OCI-LY7 (cell line): ENCODE data around the gene SPECC1. TPM values are rescaled to one million over a fixed set of nuclear protein-coding genes. Genes with fewer than 3 reads are reported as not detected.

Experiments used
- BruUV-seq: library from RNA; stranded (reverse); fragments of 400-500 nt; replicated peaks from 2 replicates; lab custom pipeline; 2021; lab: Mats Ljungman, UMichigan
- CTCF ChIA-PET: fragments of 300-600 bp; sonication (Branson Sonifier 250); formaldehyde crosslinking; loops from one replicate; lab custom pipeline; 2022; ENCODE audit warnings: antibody characterized with exemption; ENCODE audit not compliant: unreplicated experiment; lab: Charles Lee
- POLR2A ChIA-PET: fragments of 300-600 bp; sonication (Branson Sonifier 250); formaldehyde crosslinking; loops from one replicate; lab custom pipeline; 2022; ENCODE audit warnings: antibody characterized with exemption; lab: Charles Lee
- DNase-seq: peaks from one replicate; pipeline ENCODE4 v3.0.0-alpha.2; 2015; ENCODE audit warnings: low spot score
- H2AFZ ChIP-seq: fragments of 200-600 bp; sonication (generic), shearing (Covaris generic); 2 replicates; pipeline ENCODE4 v1.6.1; 2014; ENCODE audit warnings: mild to moderate bottlenecking, antibody characterized with exemption, low read length, moderate library complexity
- H3K27ac ChIP-seq: fragments of 200-600 bp; sonication (generic); 2 replicates; pipeline ENCODE4 v1.5.1; 2014; ENCODE audit warnings: mixed run types, low read depth, mild to moderate bottlenecking, moderate library complexity, low read length, inconsistent platforms; ENCODE audit not compliant: poor library complexity, severe bottlenecking
- H3K36me3 ChIP-seq: fragments of 200-600 bp; sonication (generic); 2 replicates; pipeline ENCODE4 v1.6.1; 2014; ENCODE audit warnings: mild to moderate bottlenecking, antibody characterized with exemption, low read length, moderate library complexity, mixed read lengths; ENCODE audit not compliant: insufficient read depth
- H3K4me1 ChIP-seq: fragments of 200-600 bp; sonication (generic); 2 replicates; pipeline ENCODE4 v1.5.1; 2014; ENCODE audit warnings: mild to moderate bottlenecking, low read length; ENCODE audit not compliant: insufficient read depth, poor library complexity, severe bottlenecking
- H3K4me2 ChIP-seq: fragments of 200-600 bp; sonication (generic); 2 replicates; pipeline ENCODE4 v1.6.1; 2014; ENCODE audit warnings: mild to moderate bottlenecking, low read length
- H3K4me3 ChIP-seq: fragments of 200-600 bp; sonication (generic); 2 replicates; pipeline ENCODE4 v1.5.1; 2014; ENCODE audit warnings: mild to moderate bottlenecking, low read depth, low read length; ENCODE audit not compliant: poor library complexity, severe bottlenecking
- H3K79me2 ChIP-seq: fragments of 200-600 bp; sonication (generic); 2 replicates; pipeline ENCODE4 v1.6.1; 2016; ENCODE audit warnings: low read depth, mild to moderate bottlenecking, low read length, moderate library complexity, mixed read lengths; ENCODE audit not compliant: insufficient read depth
- H3K9me2 ChIP-seq: fragments of 200-600 bp; sonication (generic); 2 replicates; pipeline ENCODE4 v1.6.1; 2016; ENCODE audit warnings: mild to moderate bottlenecking, low read length, mixed read lengths; ENCODE audit not compliant: insufficient read depth
- H3K9me3 ChIP-seq: fragments of 200-600 bp; sonication (generic); 2 replicates; pipeline ENCODE4 v1.6.1; 2014; ENCODE audit warnings: mild to moderate bottlenecking, mixed run types, low read length, mixed read lengths
- H4K20me1 ChIP-seq: fragments of 200-600 bp; sonication (generic); 2 replicates; pipeline ENCODE4 v1.6.1; 2014; ENCODE audit warnings: mild to moderate bottlenecking, antibody characterized with exemption, low read length, moderate library complexity, mixed read lengths; ENCODE audit not compliant: insufficient read depth
- CTCF ChIP-seq: fragments of 200-600 bp; sonication (generic); conservative IDR thresholded peaks from 2 replicates; pipeline ENCODE4 v1.5.1; 2014; ENCODE audit warnings: mild to moderate bottlenecking, antibody characterized with exemption, low read length, moderate library complexity, mixed read lengths
- EZH2phosphoT487 ChIP-seq: fragments of 200-600 bp; sonication (generic); IDR thresholded peaks from 2 replicates; pipeline ENCODE4 v1.6.1; 2018; ENCODE audit warnings: low read depth, borderline replicate concordance, mild to moderate bottlenecking, mixed run types, antibody characterized with exemption, low read length, moderate library complexity, mixed read lengths
- intact Hi-C: fragments of 100-400 bp; cut with micrococcal nuclease; formaldehyde crosslinking; loops from one replicate; pipeline ENCODE4 v1.10.0; 2022; ENCODE audit not compliant: unreplicated experiment
- total RNA-seq, 2 experiments: library from RNA; depleted of rRNA in 1 of 2; stranded (reverse); fragments of >200 nt in 1 of 2; shearing (Covaris generic) in 1 of 2; gene quantifications; 2 replicates each; pipeline ENCODE4 v1.2.3, GENCODE V29; 2014 to 2022

SPECC1 gene
- total RNA-seq, 2 experiments from 2014 or later, result 0.47 to 2.8 TPM

- no peak overlapping the region for H2AFZ ChIP-seq
- ChIA-PET POLR2A (no interaction called here), CTCF (no interaction called here)
- H3K4me2 ChIP-seq, result no peak overlapping the region
- intact Hi-C loops, result no loop called here
- no peaks in the 10 kb centered on the region for H3K9me3 ChIP-seq
- H3K27ac ChIP-seq, result no peak overlapping the region
- H3K79me2 ChIP-seq, result no peaks in the 10 kb centered on the region
- DNase-seq, result no peak
- BruUV-seq, result no TSS peak
- no peaks in the 10 kb centered on the region for H3K36me3 ChIP-seq
- no peaks in the 10 kb centered on the region for H3K4me1 ChIP-seq
- H4K20me1 ChIP-seq, result no peaks in the 10 kb centered on the region
- H3K4me3 ChIP-seq, result no peak overlapping the region
- TF ChIP-seq CTCF (no peak), EZH2phosphoT487 (no peak)
- H3K9me2 ChIP-seq, result no peaks in the 10 kb centered on the region
These were observed 59.3 kb downstream of the SPECC1 start for GRCh38 chr17:20068445-20068844.

- no peak for DNase-seq
- no peak overlapping the region for H3K4me2 ChIP-seq
- H4K20me1 ChIP-seq, result no peaks in the 10 kb centered on the region
- H3K27ac ChIP-seq, result no peak overlapping the region
- BruUV-seq, result no TSS peak
- intact Hi-C loops, result no loop called here
- TF ChIP-seq CTCF, result no peak
- no peak for TF ChIP-seq EZH2phosphoT487
- no peak overlapping the region for H3K4me3 ChIP-seq
- no peaks in the 10 kb centered on the region for H3K4me1 ChIP-seq
- no peaks in the 10 kb centered on the region for H3K9me2 ChIP-seq
- CTCF ChIA-PET, result no interaction called here
- H3K36me3 ChIP-seq, result no peaks in the 10 kb centered on the region
- POLR2A ChIA-PET, result no interaction called here
- no peaks in the 10 kb centered on the region for H3K9me3 ChIP-seq
- H2AFZ ChIP-seq, result no peak overlapping the region
- no peaks in the 10 kb centered on the region for H3K79me2 ChIP-seq
These were observed 62.9 kb downstream of the SPECC1 start for GRCh38 chr17:20071824-20072691.

GRCh38 chr17:20072692-20072992 is 63.5 kb downstream of the SPECC1 start:
- no peak for TF ChIP-seq CTCF
- no peak for TF ChIP-seq EZH2phosphoT487
- CTCF ChIA-PET, result no interaction called here
- intact Hi-C loops, result no loop called here
- no peaks in the 10 kb centered on the region for H3K4me1 ChIP-seq
- no peaks in the 10 kb centered on the region for H3K9me3 ChIP-seq
- no peaks in the 10 kb centered on the region for H4K20me1 ChIP-seq
- POLR2A ChIA-PET, result no interaction called here
- no peaks in the 10 kb centered on the region for H3K79me2 ChIP-seq
- H2AFZ ChIP-seq, result no peak overlapping the region
- H3K9me2 ChIP-seq, result no peaks in the 10 kb centered on the region
- no peak overlapping the region for H3K4me3 ChIP-seq
- H3K36me3 ChIP-seq, result no peaks in the 10 kb centered on the region
- DNase-seq, result no peak
- no peak overlapping the region for H3K27ac ChIP-seq
- no TSS peak for BruUV-seq
- H3K4me2 ChIP-seq, result no peak overlapping the region
